GM19467 (cell line): Measurements from ENCODE around the gene PGD.
"Not testable (repeated sequence)": the region's sequence is repeated elsewhere in the genome, so short reads cannot be mapped to it uniquely, and the experiment has no call there.

ENCODE experiments used
- ATAC-seq: cut with Tn5 transposase; IDR thresholded peaks from one replicate; pipeline ENCODE4 v1.9.1; 2021; ENCODE audit warnings: mild to moderate bottlenecking, moderate library complexity; ENCODE audit not compliant: unreplicated experiment

PGD gene

GRCh38 chr1:10398734-10399443 lies at the start of gene PGD:
Gene PGD (plus strand): TSS chr1:10399064. CDS start chr1:10399118, 54 bp downstream.
- ATAC-seq: peak; percentile 91

DNA sequence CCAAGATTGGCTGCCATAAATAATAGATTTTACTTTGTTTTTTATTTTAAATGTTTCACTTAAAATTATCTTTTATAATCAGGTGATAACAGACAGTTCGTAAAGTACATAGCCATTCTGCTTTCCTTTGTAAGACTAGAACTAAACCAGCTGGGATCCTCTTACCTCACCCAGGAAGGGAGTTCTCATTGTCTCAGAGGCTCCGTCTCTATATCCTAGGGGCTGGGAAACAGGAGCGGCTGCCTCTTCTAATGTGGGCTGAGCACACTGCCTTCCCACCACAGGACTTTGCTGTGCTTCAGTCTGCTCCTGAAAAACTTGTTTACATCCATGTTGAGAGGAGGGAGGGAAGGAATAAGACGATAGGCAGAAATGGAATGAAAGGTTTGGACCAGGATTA lies 45.6 kb upstream of the PGD start:
- ATAC-seq: no peak

DNA sequence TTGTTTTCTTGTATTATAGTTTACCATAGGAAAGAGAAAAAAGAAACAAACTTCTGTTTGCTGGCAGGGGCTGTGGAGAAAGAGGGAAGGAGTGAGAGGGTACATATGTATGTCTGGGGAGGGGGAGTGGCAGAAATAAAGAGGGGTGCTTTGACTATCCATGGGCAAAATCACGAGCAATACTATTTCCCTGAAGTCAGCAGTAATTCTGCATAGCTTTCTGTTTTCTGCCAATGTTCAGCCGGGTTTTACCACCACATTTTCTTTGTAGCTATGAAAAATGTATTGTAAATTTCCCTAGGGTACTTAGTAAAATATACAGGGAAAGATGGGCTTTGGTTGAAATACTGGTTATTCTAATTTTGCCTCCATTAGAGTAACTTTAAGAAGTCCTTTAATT lies 45.2 kb upstream of the PGD start:
- no peak for ATAC-seq

GRCh38 chr1:10360045-10360444 lies 38.8 kb upstream of the PGD start:
- ATAC-seq: no peak

GRCh38 chr1:10361515-10361914 lies 37.3 kb upstream of the PGD start:
- ATAC-seq: no peak

DNA sequence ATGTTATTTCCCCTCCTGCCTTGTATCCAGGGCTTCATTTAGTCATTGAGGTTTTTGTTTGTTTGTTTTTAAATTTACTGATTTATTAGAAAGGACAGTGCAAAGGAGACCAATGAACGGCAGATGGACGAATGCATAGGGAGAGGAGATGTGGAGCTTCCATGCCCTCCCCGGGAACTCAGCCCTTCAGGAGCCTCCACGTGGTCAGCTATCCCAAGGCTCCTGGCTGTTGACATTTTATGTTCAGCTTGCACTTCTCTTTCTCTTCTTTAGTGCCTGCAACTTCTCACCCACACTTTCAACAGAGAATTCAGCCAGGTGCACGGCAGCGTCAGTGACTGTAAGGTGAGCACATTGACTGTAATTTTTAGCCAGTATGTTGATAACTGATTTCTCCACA lies 30.7 kb upstream of the PGD start:
- no peak for ATAC-seq

DNA sequence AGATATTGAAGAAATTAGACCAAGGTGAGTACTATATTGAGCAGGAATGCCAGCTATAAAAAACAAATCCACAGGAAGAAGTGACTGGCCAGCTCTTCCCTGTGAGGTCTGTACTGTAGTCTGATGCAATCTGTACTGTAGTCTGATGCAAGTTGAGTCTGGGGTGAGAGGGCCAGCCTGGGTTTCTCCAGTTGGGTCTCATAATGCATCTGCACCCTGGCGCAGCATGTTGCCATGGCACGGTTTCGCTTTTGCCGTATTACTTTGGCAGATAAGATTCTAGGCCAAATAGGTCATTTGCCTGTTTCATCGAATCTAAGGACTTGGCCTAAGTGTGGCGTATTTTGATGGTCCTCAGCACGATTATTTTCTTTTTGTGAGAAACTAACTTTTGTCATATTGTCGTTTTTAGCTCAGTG lies 24.4 kb upstream of the PGD start:
- no peak for ATAC-seq

GRCh38 chr1:10377365-10378029 lies 21.4 kb upstream of the PGD start:
- not testable (repeated sequence) for ATAC-seq

GRCh38 chr1:10378081-10378841 lies 20.6 kb upstream of the PGD start:
- no peak for ATAC-seq

- no peak for ATAC-seq
These were observed 19.7 kb upstream of the PGD start for GRCh38 chr1:10379101-10379620.

GRCh38 chr1:10379676-10380075 lies 19.2 kb upstream of the PGD start:
- no peak for ATAC-seq

DNA sequence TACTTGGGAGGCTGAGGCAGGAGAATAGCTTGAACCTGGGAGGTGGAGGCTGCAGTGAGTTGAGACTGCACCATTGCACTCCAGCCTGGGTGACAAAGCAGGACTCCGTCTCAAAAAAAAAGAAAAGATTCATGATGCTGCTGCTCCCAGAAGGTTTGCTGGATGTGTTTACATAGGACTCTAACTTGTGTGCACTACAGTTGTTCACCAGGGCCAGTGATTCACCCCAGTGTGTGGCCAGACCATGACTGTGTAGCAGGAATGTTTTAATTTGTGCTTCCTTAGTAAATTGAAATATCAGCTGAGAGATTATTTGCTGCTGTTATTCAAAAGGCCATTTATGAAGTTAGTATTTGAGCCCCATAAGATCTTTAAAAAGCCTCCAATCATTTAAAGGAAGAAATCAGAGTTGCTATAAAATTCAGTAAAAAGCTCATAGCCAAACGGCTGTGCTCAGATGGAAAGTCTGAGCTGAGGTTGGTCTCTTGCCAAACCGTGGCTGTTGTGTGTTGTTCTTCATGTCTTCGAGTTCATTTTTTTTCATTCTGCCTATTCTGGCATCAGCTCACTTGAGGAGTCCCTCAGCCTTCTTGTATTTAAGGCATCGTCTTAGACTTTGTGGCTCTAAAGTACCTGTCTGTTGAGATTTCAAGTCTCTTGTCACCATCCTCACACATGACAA lies 18.1 kb upstream of the PGD start:
- no peak for ATAC-seq

DNA sequence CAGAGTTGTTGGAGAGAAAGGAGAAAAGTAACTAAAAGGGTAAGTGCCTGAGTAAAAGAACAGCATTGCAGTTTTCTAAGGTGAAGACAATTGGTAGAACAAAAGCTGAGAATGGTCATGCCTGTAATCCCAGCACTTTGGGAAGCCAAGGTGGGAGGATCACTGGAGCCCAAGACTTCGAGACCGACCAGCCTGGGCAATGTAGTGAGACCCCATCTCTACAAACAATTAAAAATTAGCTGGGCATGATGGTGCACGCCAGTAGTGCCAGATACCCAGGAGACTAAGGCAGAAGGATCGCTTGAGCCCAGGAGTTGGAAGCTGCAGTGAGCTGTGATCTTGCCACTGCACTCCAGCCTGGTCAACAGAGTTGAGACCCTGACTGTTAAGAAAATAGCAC lies 15.2 kb upstream of the PGD start:
- no peak for ATAC-seq

- no peak for ATAC-seq
These were observed 14.6 kb upstream of the PGD start for GRCh38 chr1:10384219-10384618.

- ATAC-seq: no peak
These were observed 11.8 kb upstream of the PGD start for GRCh38 chr1:10386761-10387676.

GRCh38 chr1:10387677-10388386 lies 11.0 kb upstream of the PGD start:
- no peak for ATAC-seq

GRCh38 chr1:10388387-10388715 lies 10.5 kb upstream of the PGD start:
- no peak for ATAC-seq

GRCh38 chr1:10389271-10389973 lies 9.4 kb upstream of the PGD start:
- no peak for ATAC-seq

DNA sequence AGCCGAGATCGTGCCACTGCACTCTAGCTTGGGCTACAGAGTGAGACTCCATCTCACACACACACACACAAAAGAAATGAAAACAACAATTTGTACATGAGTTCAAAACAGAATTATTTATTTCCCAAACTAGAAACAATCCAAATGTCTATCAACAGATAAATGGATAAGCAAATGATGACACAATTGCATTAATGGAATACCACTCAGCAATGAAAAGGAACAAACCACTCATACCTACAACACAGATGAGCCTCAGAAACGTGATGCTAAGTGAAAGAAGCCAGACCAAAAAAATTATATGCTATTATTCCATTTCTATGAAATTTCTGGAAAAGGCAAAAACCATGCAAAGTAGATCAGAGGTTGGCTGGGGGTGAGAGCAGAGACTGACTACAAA lies 2.0 kb upstream of the PGD start:
- no peak for ATAC-seq
